ENCODE results near the gene APMAP. TPM values are rescaled to one million over a fixed set of nuclear protein-coding genes. Genes with fewer than 3 reads are reported as not detected.

The APMAP gene
- total RNA-seq, 4 donors from 2014 or later: 19.0 to 40.9 (median 31.6) TPM

DNA sequence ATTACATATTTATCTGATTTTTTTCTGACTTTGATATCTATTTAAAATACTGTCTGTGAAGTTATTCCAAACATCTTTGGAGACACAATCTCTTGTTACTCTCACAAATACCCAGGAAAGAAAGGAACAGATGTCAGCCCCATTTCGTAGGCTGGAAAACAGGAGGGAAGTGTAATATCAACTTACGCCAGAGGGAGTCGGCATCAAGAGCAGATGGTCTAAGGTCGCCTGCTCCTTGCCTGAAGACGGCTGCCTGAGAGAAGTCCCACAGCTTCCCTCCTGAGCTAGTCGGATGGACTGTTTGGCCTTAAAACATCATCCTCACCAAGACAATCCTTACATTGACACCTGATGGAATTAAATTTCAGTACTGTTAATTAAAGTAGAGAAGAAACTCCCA is 30.0 kb downstream of the APMAP start:
- no peaks in the 10 kb centered on the region for H3K4me1 ChIP-seq
- no peak overlapping the region for H3K27ac ChIP-seq
- no peak overlapping the region for H3K4me3 ChIP-seq
- no peak for TF ChIP-seq POLR2A (IDR thresholded peaks at IDR 0.05)
- TF ChIP-seq, protein P1, sequence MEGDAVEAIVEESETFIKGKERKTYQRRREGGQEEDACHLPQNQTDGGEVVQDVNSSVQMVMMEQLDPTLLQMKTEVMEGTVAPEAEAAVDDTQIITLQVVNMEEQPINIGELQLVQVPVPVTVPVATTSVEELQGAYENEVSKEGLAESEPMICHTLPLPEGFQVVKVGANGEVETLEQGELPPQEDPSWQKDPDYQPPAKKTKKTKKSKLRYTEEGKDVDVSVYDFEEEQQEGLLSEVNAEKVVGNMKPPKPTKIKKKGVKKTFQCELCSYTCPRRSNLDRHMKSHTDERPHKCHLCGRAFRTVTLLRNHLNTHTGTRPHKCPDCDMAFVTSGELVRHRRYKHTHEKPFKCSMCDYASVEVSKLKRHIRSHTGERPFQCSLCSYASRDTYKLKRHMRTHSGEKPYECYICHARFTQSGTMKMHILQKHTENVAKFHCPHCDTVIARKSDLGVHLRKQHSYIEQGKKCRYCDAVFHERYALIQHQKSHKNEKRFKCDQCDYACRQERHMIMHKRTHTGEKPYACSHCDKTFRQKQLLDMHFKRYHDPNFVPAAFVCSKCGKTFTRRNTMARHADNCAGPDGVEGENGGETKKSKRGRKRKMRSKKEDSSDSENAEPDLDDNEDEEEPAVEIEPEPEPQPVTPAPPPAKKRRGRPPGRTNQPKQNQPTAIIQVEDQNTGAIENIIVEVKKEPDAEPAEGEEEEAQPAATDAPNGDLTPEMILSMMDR (IDR thresholded peaks at IDR 0.05): no peak
- H3K36me3 ChIP-seq: peaks cover 0 to 69% (median 0%) of the 10 kb centered on the region in 3 donors
- no peak for DNase-seq
- H3K9me3 ChIP-seq: no peaks in the 10 kb centered on the region
- H3K27me3 ChIP-seq: no peaks in the 10 kb centered on the region

DNA sequence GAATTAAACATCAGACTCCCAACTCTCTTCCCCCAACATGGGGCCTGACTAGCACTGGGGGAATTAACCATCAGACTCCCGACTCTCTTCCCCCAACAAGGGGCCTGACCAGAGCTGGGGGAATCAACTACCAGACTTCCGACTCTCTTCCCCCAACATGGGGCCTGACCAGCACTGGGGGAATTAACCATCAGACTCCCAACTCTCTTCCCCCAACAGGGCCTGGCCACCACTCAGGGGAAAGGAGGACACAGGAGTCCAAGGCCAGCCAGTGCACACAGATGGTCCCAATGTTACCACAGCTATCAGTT is 30.4 kb downstream of the APMAP start:
- TF ChIP-seq, protein P1 (IDR thresholded peaks at IDR 0.05): no peak
- TF ChIP-seq POLR2A (IDR thresholded peaks at IDR 0.05): no peak
- no peak for DNase-seq
- Histone ChIP-seq H3K9me3 (no peaks in the 10 kb centered on the region), H3K27me3 (no peaks in the 10 kb centered on the region), H3K36me3 (peaks cover 0 to 65% (median 0%) of the 10 kb centered on the region in 3 donors), H3K4me3 (no peak overlapping the region), H3K4me1 (no peaks in the 10 kb centered on the region), H3K27ac (no peak overlapping the region)

DNA sequence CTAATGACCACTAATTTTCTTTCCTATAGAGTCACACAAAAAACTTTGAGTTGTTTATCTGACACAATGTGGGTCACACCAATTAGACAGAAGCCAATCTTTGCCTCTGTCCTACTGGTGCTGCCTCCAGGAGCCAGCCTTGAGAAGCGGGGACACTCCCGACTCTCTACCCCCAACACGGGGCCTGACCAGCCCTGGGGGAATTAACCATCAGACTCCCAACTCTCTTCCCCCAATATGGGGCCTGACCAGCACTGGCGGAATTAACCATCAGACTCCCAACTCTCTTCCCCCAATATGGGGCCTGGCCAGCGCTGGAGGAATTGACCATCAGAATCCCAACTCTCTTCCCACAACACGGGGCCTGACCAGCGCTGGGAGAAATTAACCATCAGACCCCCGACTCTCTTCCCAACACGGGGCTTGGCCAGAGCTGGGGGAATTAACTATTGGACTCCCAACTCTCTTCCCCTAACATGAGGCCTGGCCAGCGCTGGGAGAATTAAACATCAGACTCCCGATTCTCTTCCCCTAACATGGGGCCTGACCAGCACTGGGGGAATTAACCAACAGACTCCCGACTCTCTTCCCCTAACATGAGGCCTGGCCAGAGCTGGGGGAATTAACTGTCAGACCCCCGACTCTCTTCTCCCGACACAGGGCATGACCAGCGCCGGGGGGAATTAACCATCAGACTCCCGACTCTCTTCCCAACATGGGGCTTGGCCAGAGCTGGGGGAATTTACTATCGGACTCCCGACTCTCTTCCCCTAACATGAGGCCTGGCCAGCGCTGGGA is 31.0 kb downstream of the APMAP start:
- no peaks in the 10 kb centered on the region for H3K9me3 ChIP-seq
- peak in 1 of 3 donors; percentile 19 for DNase-seq
- no peaks in the 10 kb centered on the region for H3K4me1 ChIP-seq
- no peaks in the 10 kb centered on the region for H3K27me3 ChIP-seq
- no peak overlapping the region for H3K4me3 ChIP-seq
- H3K27ac ChIP-seq: peak overlapping the region in 1 of 4 donors; percentile 39
- TF ChIP-seq, protein P1 (IDR thresholded peaks at IDR 0.05): no peak
- TF ChIP-seq POLR2A (IDR thresholded peaks at IDR 0.05): no peak
- H3K36me3 ChIP-seq: peaks cover 0 to 60% (median 0%) of the 10 kb centered on the region in 3 donors

DNA sequence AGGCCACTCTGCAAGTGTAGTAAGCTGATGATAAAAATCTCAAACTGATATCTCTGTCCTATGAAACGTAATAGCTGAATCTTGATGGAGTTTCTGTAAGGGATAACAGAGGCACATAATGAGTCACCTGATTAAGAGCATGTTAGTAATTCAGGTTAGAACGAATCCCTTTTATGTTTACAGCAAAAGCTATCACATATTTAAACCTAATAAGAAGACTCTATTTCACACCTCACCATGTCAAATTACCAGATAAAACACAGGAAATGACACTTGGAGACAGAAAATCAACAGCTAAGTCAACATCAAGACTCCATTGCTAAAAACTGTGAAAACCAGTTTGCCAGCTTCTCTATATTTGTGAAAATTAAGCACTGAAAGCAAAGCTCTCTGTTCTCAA is 31.7 kb downstream of the APMAP start:
- TF ChIP-seq POLR2A (IDR thresholded peaks at IDR 0.05): no peak
- TF ChIP-seq, protein P1 (IDR thresholded peaks at IDR 0.05): no peak
- H3K4me1 ChIP-seq: no peaks in the 10 kb centered on the region
- H3K27ac ChIP-seq: peak overlapping the region in 1 of 4 donors; percentile 49
- no peaks in the 10 kb centered on the region for H3K27me3 ChIP-seq
- H3K9me3 ChIP-seq: no peaks in the 10 kb centered on the region
- peaks cover 0 to 53% (median 0%) of the 10 kb centered on the region in 3 donors for H3K36me3 ChIP-seq
- no peak for DNase-seq
- H3K4me3 ChIP-seq: no peak overlapping the region

DNA sequence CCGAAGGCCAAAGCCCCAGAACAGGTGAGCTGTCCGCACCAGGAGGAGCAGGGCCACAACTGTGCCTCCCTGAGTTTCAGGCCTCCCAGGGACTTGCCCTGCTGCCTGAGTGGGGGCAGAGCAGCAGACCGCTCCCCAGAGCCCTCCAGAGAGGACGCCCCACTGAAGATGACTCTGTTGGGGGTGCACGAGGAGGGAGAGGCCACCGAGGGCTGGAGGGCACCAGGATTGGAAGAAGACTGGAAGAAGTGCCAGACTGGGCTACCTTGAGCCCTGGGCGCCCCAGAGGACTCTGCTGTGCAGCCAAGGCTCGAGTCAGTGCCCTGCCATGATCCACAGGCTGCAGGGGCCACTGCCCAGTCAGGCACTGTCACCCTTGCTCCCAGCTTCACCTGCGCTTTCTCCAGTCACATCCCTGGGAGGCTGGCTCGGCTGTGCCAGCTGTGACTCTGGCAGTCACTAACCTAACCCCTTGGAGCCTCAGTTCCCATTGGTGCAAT is 32.2 kb downstream of the APMAP start:
- Histone ChIP-seq H3K4me3 (no peak overlapping the region), H3K9me3 (no peaks in the 10 kb centered on the region), H3K36me3 (peaks cover 0 to 47% (median 0%) of the 10 kb centered on the region in 3 donors), H3K4me1 (no peaks in the 10 kb centered on the region), H3K27me3 (no peaks in the 10 kb centered on the region), H3K27ac (peak overlapping the region in 2 of 4 donors; percentile 32 to 49)
- TF ChIP-seq, protein P1 (IDR thresholded peaks at IDR 0.05): no peak
- no peak for TF ChIP-seq POLR2A (IDR thresholded peaks at IDR 0.05)
- DNase-seq: peak in 1 of 3 donors; percentile 38
